Stimulated activated CD8-positive, alpha-beta memory T cell treated with anti-CD3 and anti-CD28 coated beads, Interleukin-4, amount 100 ng/mL, for 4 hours (primary cell): ENCODE measurements around the gene GNPDA1.

Experiments used
- DNase-seq, 2 donors: peaks; one replicate each; pipeline ENCODE4 v3.0.0-alpha.2; 2020; ENCODE audit warnings: low read depth in 2 of 2, low spot score in 1 of 2

GNPDA1 gene

GRCh38 chr5:141958113-141958512 is 54.7 kb downstream of the GNPDA1 start, which contains the start of gene PCDH12:
Gene PCDH12 (minus strand): TSS chr5:141958202. CDS start chr5:141957851, 351 bp downstream.
- DNase-seq = no peak

GRCh38 chr5:141957367-141957996 is 55.3 kb downstream of the GNPDA1 start:
- DNase-seq = no peak

GRCh38 chr5:141954194-141954593 is 58.6 kb downstream of the GNPDA1 start:
- DNase-seq = no peak

- DNase-seq = no peak
Observed at GRCh38 chr5:141952020-141952419, 60.8 kb downstream of the GNPDA1 start.

- DNase-seq = no peak
Observed at GRCh38 chr5:141951332-141951781, 61.5 kb downstream of the GNPDA1 start.
